B cell (primary cell): ENCODE measurements around the gene GOLGA6L22. TPM values are rescaled to one million over a fixed set of nuclear protein-coding genes. Genes with fewer than 3 reads are reported as not detected.
"Not testable (repeated sequence)": the region's sequence is repeated elsewhere in the genome, so short reads cannot be mapped to it uniquely, and the experiment has no call there.

Experiments
- ATAC-seq: fragments of 200-7000 bp; cut with Tn5 transposase; one replicate; pipeline ENCODE4 v1.10.0; 2021; ENCODE audit warnings: low read depth, mild to moderate bottlenecking, moderate number of reproducible peaks, moderate library complexity
- CTCF ChIA-PET: fragments of 350-600 bp; sonication (Branson Sonifier 250); formaldehyde crosslinking; loops from one replicate; lab custom pipeline; 2021; ENCODE audit warnings: antibody characterized with exemption, inconsistent platforms; lab: Charles Lee
- POLR2A ChIA-PET: fragments of 350-600 bp; sonication (Branson Sonifier 250); formaldehyde crosslinking; loops from one replicate; lab custom pipeline; 2021; ENCODE audit warnings: antibody characterized with exemption; lab: Charles Lee
- DNase-seq: peaks from one replicate; pipeline ENCODE4 v3.0.0; 2013
- H2AFZ ChIP-seq: 2 replicates; pipeline ENCODE4 v1.6.1; 2012; ENCODE audit warnings: mild to moderate bottlenecking, low read depth, low read length; ENCODE audit not compliant: insufficient read depth, poor library complexity, severe bottlenecking
- H3K27ac ChIP-seq, 2 donors: 1 replicate in 1 of 2; 2 replicates in 1 of 2; pipeline ENCODE4 v1.5.1; 2012 to 2013; ENCODE audit warnings: low read length in 2 of 2, mild to moderate bottlenecking in 2 of 2, moderate library complexity in 1 of 2
- H3K27me3 ChIP-seq, 4 experiments: fragments of 200-600 bp in 1 of 4; sonication (generic) in 1 of 4; replicated peaks in 1 of 4; 1 replicate in 2 of 4; 2 replicates in 2 of 4; pipeline versions ENCODE4 v1.6.1 to v1.7.0; 2013 to 2016; ENCODE audit warnings: low read length in 3 of 4, mild to moderate bottlenecking in 2 of 4, mixed read lengths in 1 of 4, moderate library complexity in 1 of 4; ENCODE audit not compliant: insufficient read depth in 4 of 4, control insufficient read depth in 3 of 4; ENCODE audit errors: control extremely low read depth in 1 of 4
- H3K36me3 ChIP-seq, 2 experiments: replicated peaks in 1 of 2; 1 replicate in 1 of 2; 2 replicates in 1 of 2; pipeline versions ENCODE4 v1.6.1 to v1.7.1; 2013; ENCODE audit warnings: low read length in 1 of 2; ENCODE audit not compliant: insufficient read depth in 2 of 2, control insufficient read depth in 1 of 2; ENCODE audit errors: control extremely low read depth in 1 of 2, extremely low read depth in 1 of 2
- H3K4me1 ChIP-seq, 2 donors: fragments of 200-600 bp in 1 of 2; sonication (generic) in 1 of 2; 1 replicate in 1 of 2; 2 replicates in 1 of 2; pipeline versions ENCODE4 v1.5.1 to v1.6.1; 2013 to 2017; ENCODE audit warnings: low read length in 2 of 2; ENCODE audit not compliant: control insufficient read depth in 2 of 2, insufficient read depth in 2 of 2
- H3K4me2 ChIP-seq: replicated peaks from 2 replicates; pipeline ENCODE3; 2012; ENCODE audit warnings: mild to moderate bottlenecking, low read depth, low read length; ENCODE audit not compliant: poor library complexity, severe bottlenecking
- H3K4me3 ChIP-seq, 5 experiments: fragments of 200-600 bp in 1 of 5; sonication (generic) in 1 of 5; 1 replicate in 3 of 5; 2 replicates in 2 of 5; pipeline versions ENCODE4 v1.5.1 to v1.7.0; 2011 to 2016; ENCODE audit warnings: low read length in 4 of 5, mild to moderate bottlenecking in 4 of 5, low read depth in 2 of 5, control low read depth in 1 of 5, moderate library complexity in 1 of 5; ENCODE audit not compliant: insufficient read depth in 1 of 5; ENCODE audit errors: control extremely low read depth in 1 of 5, extremely low read depth in 1 of 5
- H3K79me2 ChIP-seq: fragments of 200-600 bp; sonication (generic); one replicate; pipeline ENCODE4 v1.6.0; 2016; ENCODE audit warnings: low read length; ENCODE audit not compliant: control insufficient read depth, insufficient read depth
- H3K9ac ChIP-seq: fragments of 200-600 bp; sonication (generic); 2 replicates; pipeline ENCODE4 v1.6.1; 2017; ENCODE audit warnings: mild to moderate bottlenecking, low read length, moderate library complexity
- H3K9me3 ChIP-seq, 3 donors: one replicate each; pipeline versions ENCODE4 v1.6.1 to v1.7.1; 2013; ENCODE audit warnings: low read length in 2 of 3; ENCODE audit not compliant: control insufficient read depth in 2 of 3, insufficient read depth in 1 of 3; ENCODE audit errors: control extremely low read depth in 1 of 3
- H4K20me1 ChIP-seq: 2 replicates; pipeline ENCODE4 v1.6.0; 2012; ENCODE audit warnings: mild to moderate bottlenecking, low read length; ENCODE audit not compliant: insufficient read depth, control insufficient read depth, poor library complexity, severe bottlenecking
- H3K27ac Mint-ChIP-seq: one replicate; pipeline ENCODE4 v1.8.0; 2021; ENCODE audit warnings: mixed read lengths
- H3K27me3 Mint-ChIP-seq: one replicate; pipeline ENCODE4 v1.8.0; 2021; ENCODE audit warnings: mixed read lengths
- H3K4me1 Mint-ChIP-seq: one replicate; pipeline ENCODE4 v1.8.0; 2021; ENCODE audit warnings: mixed read lengths
- H3K4me3 Mint-ChIP-seq: one replicate; pipeline ENCODE4 v1.8.0; 2021; ENCODE audit warnings: mixed read lengths
- H3K9me3 Mint-ChIP-seq: one replicate; pipeline ENCODE4 v1.8.0; 2022; ENCODE audit warnings: mixed read lengths; ENCODE audit not compliant: insufficient read depth
- WGBS: methylation state at CpG from one replicate; pipeline ENCODE4 v1.1.5; 2013; ENCODE audit warnings: missing lambda C conversion rate; ENCODE audit not compliant: insufficient coverage; 5-methylcytosine and 5-hydroxymethylcytosine counted together
- intact Hi-C: fragments of 100-400 bp; cut with micrococcal nuclease; formaldehyde crosslinking; loops from one replicate; pipeline ENCODE4 v1.10.0; 2022
- polyA minus RNA-seq: library from RNA; depleted of rRNA, polyadenylated mRNA; stranded (reverse); fragments of >200 nt; gene quantifications from 2 replicates; pipeline ENCODE4 v1.2.3, GENCODE V29; 2012
- polyA plus RNA-seq: library from polyadenylated mRNA; depleted of rRNA; stranded (reverse); fragments of >200 nt; gene quantifications from 2 replicates; pipeline ENCODE4 v1.2.3, GENCODE V29; 2012
- total RNA-seq, 2 donors: library from RNA; stranded (reverse); fragments of 120-200 nt in 1 of 2; gene quantifications; 1 replicate in 1 of 2; 2 replicates in 1 of 2; pipeline versions ENCODE4 v1.2.3 to v1.2.4, GENCODE V29; 2013 to 2022

Gene GOLGA6L22, protein sequence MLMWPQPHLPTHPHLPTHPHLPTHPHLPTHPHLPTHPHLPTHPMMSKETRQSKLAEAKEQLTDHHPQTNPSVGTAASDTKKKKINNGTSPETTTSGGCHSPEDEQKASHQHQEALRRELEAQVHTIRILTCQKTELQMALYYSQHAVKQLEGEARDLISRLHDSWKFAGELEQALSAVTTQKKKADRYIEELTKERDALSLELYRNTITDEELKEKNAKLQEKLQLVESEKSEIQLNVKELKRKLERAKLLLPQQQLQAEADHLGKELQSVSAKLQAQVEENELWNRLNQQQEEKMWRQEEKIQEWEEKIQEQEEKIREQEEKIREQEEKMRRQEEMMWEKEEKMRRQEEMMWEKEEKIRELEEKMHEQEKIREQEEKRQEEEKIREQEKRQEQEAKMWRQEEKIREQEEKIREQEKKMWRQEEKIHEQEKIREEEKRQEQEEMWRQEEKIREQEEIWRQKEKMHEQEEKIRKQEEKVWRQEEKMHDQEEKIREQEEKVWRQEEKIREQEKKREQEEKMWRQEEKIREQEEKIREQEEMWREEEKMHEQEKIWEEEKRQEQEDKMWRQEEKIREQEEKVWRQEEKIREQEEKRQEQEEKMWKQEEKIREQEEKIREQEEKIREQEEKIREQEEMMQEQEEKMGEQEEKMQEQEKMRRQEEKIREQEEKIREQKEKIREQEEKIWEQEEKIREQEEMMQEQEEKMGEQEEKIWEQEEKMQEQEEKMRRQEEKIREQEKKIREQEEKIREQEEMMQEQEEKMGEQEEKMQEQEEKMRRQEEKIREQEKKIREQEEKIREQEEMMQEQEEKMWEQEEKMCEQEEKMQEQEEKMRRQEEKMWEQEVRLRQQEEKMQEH
- total RNA-seq (not detected in 2 replicates), polyA plus RNA-seq (not detected in 2 replicates), polyA minus RNA-seq (not detected in 2 replicates)
- total RNA-seq (2013) = not detected

DNA sequence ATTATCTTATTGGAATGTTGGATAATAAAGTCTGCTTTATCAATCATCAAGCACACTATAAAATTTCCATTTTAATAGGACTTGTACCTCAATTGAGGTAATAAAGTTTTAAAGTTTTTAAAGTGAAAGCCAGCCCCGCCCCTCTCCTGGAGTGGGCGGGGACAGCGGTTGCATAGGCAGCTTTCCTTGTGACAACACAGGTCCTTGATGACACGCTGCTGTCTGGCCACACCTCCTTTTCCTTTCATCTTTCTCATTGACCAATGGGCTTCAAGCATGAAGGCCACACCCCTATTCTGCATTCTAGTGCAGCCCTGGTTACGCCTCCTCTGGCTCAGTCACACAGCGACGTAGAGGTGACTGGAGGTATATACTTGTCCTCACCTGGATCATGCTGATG lies at the start of gene GOLGA6L22:
GOLGA6L22 (plus strand) TSS at position 301 of the 400 bp plus-strand sequence; CDS start at position 392, 91 bp downstream.
- H3K4me1 ChIP-seq, H4K20me1 ChIP-seq, H3K4me3 Mint-ChIP-seq, H2AFZ ChIP-seq, DNase-seq, H3K27me3 Mint-ChIP-seq, H3K4me2 ChIP-seq, intact Hi-C loops, H3K9me3 ChIP-seq, H3K4me1 Mint-ChIP-seq, POLR2A ChIA-PET, H3K9ac ChIP-seq, ATAC-seq, H3K9me3 Mint-ChIP-seq, H3K79me2 ChIP-seq, H3K27ac Mint-ChIP-seq, H3K36me3 ChIP-seq, H3K27me3 ChIP-seq, H3K4me3 ChIP-seq, CTCF ChIA-PET, H3K27ac ChIP-seq: not testable (repeated sequence)
- no CpG with 5 or more reads among the region's 7 CpGs for WGBS

DNA sequence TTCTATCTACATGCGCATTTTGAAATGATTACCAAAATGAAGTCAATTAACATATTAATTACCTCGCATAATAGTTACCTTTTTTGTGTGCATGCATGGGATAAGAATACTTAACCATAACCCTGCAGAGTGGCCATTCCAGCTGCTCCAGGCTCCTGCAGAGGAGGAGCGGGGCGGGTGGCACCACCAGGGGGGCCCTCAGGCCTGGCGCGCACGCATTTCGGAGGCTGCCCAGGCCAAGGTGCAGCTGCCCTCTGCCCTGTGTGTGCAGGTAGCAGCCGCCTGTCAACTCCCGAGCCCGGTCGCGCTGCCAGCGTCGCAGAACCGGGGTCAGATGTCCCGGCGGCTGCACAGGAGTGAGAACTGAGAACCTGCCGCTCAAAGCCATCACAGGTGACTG lies 41.4 kb upstream of the GOLGA6L22 start:
- not testable (repeated sequence) for H3K4me2 ChIP-seq

DNA sequence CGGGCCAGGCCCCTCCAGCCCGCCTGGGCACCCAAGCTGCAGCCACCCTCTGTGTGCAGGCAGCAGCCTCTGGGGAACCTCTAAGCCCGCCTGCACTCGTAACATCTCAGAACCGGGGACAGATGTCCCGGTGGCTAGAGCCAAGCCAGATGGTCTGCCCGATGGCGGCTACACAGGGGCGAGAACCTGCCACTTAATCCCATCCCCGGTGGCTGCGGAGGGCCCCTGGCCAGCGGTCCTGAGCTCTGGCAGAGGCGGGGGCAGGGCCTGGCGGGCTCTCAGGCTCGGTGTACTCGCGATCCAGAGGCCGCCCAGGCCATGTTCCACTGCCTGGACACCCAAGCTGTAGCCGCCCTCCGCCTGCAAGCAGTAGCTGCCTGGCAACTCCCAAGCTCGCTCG lies 40.9 kb upstream of the GOLGA6L22 start:
- H4K20me1 ChIP-seq, H3K79me2 ChIP-seq, H3K27ac ChIP-seq, H3K27me3 Mint-ChIP-seq, H3K4me1 Mint-ChIP-seq, DNase-seq, H3K4me3 Mint-ChIP-seq, H3K4me3 ChIP-seq, H3K9ac ChIP-seq, H3K36me3 ChIP-seq, H3K27ac Mint-ChIP-seq, ATAC-seq, H3K4me2 ChIP-seq, H2AFZ ChIP-seq, H3K9me3 ChIP-seq, CTCF ChIA-PET, H3K9me3 Mint-ChIP-seq, H3K4me1 ChIP-seq, intact Hi-C loops, POLR2A ChIA-PET, H3K27me3 ChIP-seq: not testable (repeated sequence)
- no CpG with 5 or more reads among the region's 22 CpGs for WGBS

More for the DNA sequence above, 41.4 kb upstream of the GOLGA6L22 start:
- H3K27me3 Mint-ChIP-seq, H2AFZ ChIP-seq, H3K9me3 Mint-ChIP-seq, H3K4me3 ChIP-seq, H3K79me2 ChIP-seq, H3K27me3 ChIP-seq, ATAC-seq, DNase-seq, H3K27ac Mint-ChIP-seq, H3K9ac ChIP-seq, H3K4me1 Mint-ChIP-seq, H3K4me1 ChIP-seq, H3K9me3 ChIP-seq, intact Hi-C loops, POLR2A ChIA-PET, H4K20me1 ChIP-seq, H3K4me3 Mint-ChIP-seq, H3K36me3 ChIP-seq, H3K27ac ChIP-seq, CTCF ChIA-PET: not testable (repeated sequence)
- no CpG with 5 or more reads among the region's 19 CpGs for WGBS
